GM10248 (cell line): ENCODE data around the gene SLC36A1.
A peak's percentile ranks its signal among the peaks of the same experiment; 100 is the strongest.

Experiments used
- CTCF ChIA-PET: fragments of 300-600 bp; sonication (Branson Sonifier 250); formaldehyde crosslinking; extraction: SDS; loops from one replicate; lab custom pipeline; 2021; ENCODE audit warnings: antibody characterized with exemption; lab: Yijun Ruan, JAX
- POLR2A ChIA-PET: fragments of 350-650 bp; sonication (Branson Sonifier 250); formaldehyde crosslinking; extraction: SDS; loops from one replicate; lab custom pipeline; 2020; ENCODE audit warnings: antibody characterized with exemption; lab: Yijun Ruan, JAX
- DNase-seq: peaks from one replicate; pipeline ENCODE4 v3.0.0; 2012; ENCODE audit errors: extremely low spot score
- CTCF ChIP-seq: IDR thresholded peaks from 2 replicates; pipeline ENCODE4 v1.5.1; 2012; ENCODE audit warnings: mild to moderate bottlenecking, low read depth; ENCODE audit errors: extremely low read depth, missing control alignments, control extremely low read depth

SLC36A1 gene

GRCh38 chr5:151450605-151451004 is 3.2 kb downstream of the SLC36A1 start:
- POLR2A ChIA-PET, result no interaction called here
- CTCF ChIA-PET, result interaction anchor here (1.0 to 6.9 kb wide), 5 partner anchors 10 to 201 kb away, joined by 3 to 87 read pairs (median 6); no protein-coding TSS in a partner anchor

GRCh38 chr5:151451626-151452520 is 4.5 kb downstream of the SLC36A1 start:
- CTCF ChIA-PET, result interaction anchor here (1.5 to 5.8 kb wide), 4 partner anchors 9 to 200 kb away, joined by 5 to 87 read pairs (median 6); no protein-coding TSS in a partner anchor
- POLR2A ChIA-PET, result no interaction called here
- DNase-seq, result peak; percentile 66
- TF ChIP-seq CTCF, result no peak

More at GRCh38 chr5:151450605-151451004, 3.2 kb downstream of the SLC36A1 start:
- no peak for DNase-seq
- TF ChIP-seq CTCF, result no peak

- POLR2A ChIA-PET, result no interaction called here
- CTCF ChIA-PET, result interaction anchor here (1.2 kb wide), 1 partner anchor 198 kb away, joined by 3 read pairs; no protein-coding TSS in a partner anchor
- TF ChIP-seq CTCF, result no peak
- DNase-seq, result no peak
These were observed 6.8 kb downstream of the SLC36A1 start for GRCh38 chr5:151454166-151454565.

GRCh38 chr5:151454889-151455288 is 7.5 kb downstream of the SLC36A1 start:
- POLR2A ChIA-PET, result no interaction called here
- TF ChIP-seq CTCF, result no peak
- no peak for DNase-seq
- CTCF ChIA-PET, result interaction anchor here (2.5 kb wide), 1 partner anchor 197 kb away, joined by 12 read pairs; no protein-coding TSS in a partner anchor

- ChIA-PET POLR2A (no interaction called here), CTCF (interaction anchor here (1.4 to 9.2 kb wide), 3 partner anchors 7 to 196 kb away, joined by 5 to 87 read pairs (median 12); partner anchors contain the start of gene SLC36A1)
- DNase-seq, result no peak
- no peak for TF ChIP-seq CTCF
These were observed 9.0 kb downstream of the SLC36A1 start for GRCh38 chr5:151456321-151456940.

DNA sequence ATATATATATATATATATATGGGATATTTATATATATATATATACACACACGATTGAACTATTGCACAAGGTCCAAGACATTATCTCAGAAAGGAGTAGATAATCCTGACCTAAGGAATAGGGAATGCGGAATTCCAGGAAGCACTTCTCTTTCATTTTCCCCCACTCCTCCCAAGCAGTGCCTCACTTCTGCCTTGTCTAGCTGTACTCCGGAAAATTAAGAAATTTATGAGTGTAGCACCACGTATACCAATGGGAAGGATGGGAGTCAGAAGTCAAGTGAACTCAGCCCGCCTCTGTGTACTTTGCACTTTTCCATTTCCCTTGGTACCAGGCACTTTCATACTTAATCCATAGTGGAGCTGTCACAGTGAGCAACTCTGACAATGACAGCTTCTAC is 10.9 kb downstream of the SLC36A1 start:
- no peak for TF ChIP-seq CTCF
- ChIA-PET POLR2A (interaction anchor here (0.5 kb wide), 1 partner anchor 332 kb away, joined by 3 read pairs; no protein-coding TSS in a partner anchor), CTCF (interaction anchor here (1.0 to 9.2 kb wide), 3 partner anchors 9 to 194 kb away, joined by 3 to 87 read pairs (median 4); partner anchors contain the start of gene SLC36A1)
- no peak for DNase-seq
